ENCODE measurements around the gene SND1. TPM values are rescaled to one million over a fixed set of nuclear protein-coding genes. Genes with fewer than 3 reads are reported as not detected.

The SND1 gene
- total and polyA plus RNA-seq, 7 donors: 29.2 to 72.8 (median 48.2) TPM

- WGBS, 3 donors: 81 to 86% (median 83%) methylated on average over 3 of the region's 3 CpGs
- no peak for TF ChIP-seq CTCF (IDR thresholded peaks at IDR 0.05)
- Histone ChIP-seq H3K4me3 (no peak overlapping the region), H3K4me1 (no peaks in the 10 kb centered on the region), H3K9me3 (no peaks in the 10 kb centered on the region), H3K36me3 (ENCODE audit: insufficient read depth in 1 of 2, low read depth in 1 of 2) (peaks cover 10 to 52% of the 10 kb centered on the region in 2 donors), H3K27me3 (ENCODE audit: insufficient read depth in 3 of 3, low read length in 2 of 3) (no peaks in the 10 kb centered on the region), H3K27ac (no peak overlapping the region)
- DNase-seq (no peak), ATAC-seq (no peak)
- intact Hi-C loops (cut with DNase I): no loop called here
Measured at GRCh38 chr7:127690806-127691205, 38.8 kb downstream of the SND1 start.

DNA sequence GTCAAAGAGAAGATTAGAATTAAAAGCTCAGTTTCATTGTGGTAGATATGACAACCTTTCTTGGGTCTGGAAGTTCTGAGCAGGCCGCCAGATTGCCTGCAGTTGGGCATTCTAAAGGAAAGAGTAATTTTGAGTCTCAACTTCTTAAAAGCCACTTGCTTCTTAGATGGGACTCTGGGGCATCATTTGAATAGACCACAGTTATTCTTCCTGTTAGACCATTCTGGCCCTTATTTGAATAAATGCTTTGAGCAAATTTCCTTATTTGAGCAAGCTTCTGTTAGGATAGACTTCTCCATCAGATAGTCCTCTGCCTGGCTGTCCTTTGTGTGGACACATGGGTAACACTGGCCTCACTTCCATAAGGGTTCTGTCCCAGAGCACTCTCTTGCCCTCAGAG is 40.2 kb downstream of the SND1 start:
- Histone ChIP-seq H3K4me3 (no peak overlapping the region), H3K27me3 (ENCODE audit: insufficient read depth in 3 of 3, low read length in 2 of 3) (no peaks in the 10 kb centered on the region), H3K36me3 (ENCODE audit: insufficient read depth in 1 of 2, low read depth in 1 of 2) (peaks cover 10 to 53% of the 10 kb centered on the region in 2 donors), H3K9me3 (no peaks in the 10 kb centered on the region), H3K27ac (no peak overlapping the region), H3K4me1 (no peaks in the 10 kb centered on the region)
- intact Hi-C loops (cut with DNase I): no loop called here
- no peak for TF ChIP-seq CTCF (IDR thresholded peaks at IDR 0.05)
- DNase-seq (no peak), ATAC-seq (no peak)
- 96 to 100% (median 100%) methylated on average over 1 of the region's 1 CpG for WGBS, 3 donors

DNA sequence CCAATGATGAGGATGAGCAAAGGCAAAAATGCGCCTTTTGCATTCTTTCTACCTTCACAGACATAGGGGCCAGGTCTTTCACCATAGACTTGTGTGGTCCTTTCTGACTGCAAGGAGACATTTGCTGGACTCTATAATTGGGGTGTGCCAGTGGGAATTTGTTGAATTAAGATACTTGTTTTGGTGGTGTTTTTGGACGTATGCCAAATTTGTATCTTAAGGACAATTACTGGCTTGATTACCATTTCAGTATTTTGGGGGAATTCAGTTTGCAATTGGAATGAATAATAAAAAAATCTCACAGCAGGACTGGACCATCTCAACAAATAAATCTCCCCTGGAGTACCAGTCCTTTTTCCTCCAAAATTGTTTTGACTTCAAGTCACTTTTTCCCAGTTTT is 47.9 kb downstream of the SND1 start:
- 78 to 89% (median 80%) methylated on average over 2 of the region's 2 CpGs for WGBS, 3 donors
- TF ChIP-seq CTCF (IDR thresholded peaks at IDR 0.05): no peak
- H3K9me3 ChIP-seq: no peaks in the 10 kb centered on the region
- no peaks in the 10 kb centered on the region for H3K27me3 ChIP-seq (ENCODE audit: insufficient read depth in 3 of 3, low read length in 2 of 3)
- ATAC-seq (no peak), DNase-seq (no peak)
- no peak overlapping the region for H3K27ac ChIP-seq
- intact Hi-C loops (cut with DNase I): no loop called here
- no peaks in the 10 kb centered on the region for H3K4me1 ChIP-seq
- peaks cover 16 to 88% of the 10 kb centered on the region in 2 donors for H3K36me3 ChIP-seq (ENCODE audit: insufficient read depth in 1 of 2, low read depth in 1 of 2)
- H3K4me3 ChIP-seq: no peak overlapping the region

- no peak overlapping the region for H3K4me3 ChIP-seq
- WGBS, 3 donors: 93 to 95% (median 95%) methylated on average over 6 of the region's 6 CpGs
- ATAC-seq (no peak), DNase-seq (no peak)
- TF ChIP-seq CTCF (IDR thresholded peaks at IDR 0.05): no peak
- intact Hi-C loops (cut with DNase I): no loop called here
- H3K9me3 ChIP-seq: no peaks in the 10 kb centered on the region
- peaks cover 18 to 85% of the 10 kb centered on the region in 2 donors for H3K36me3 ChIP-seq (ENCODE audit: insufficient read depth in 1 of 2, low read depth in 1 of 2)
- H3K27me3 ChIP-seq (ENCODE audit: insufficient read depth in 3 of 3, low read length in 2 of 3): no peaks in the 10 kb centered on the region
- no peaks in the 10 kb centered on the region for H3K4me1 ChIP-seq
- no peak overlapping the region for H3K27ac ChIP-seq
Measured at GRCh38 chr7:127702052-127702652, 50.2 kb downstream of the SND1 start.

- Histone ChIP-seq H3K9me3 (no peaks in the 10 kb centered on the region), H3K27ac (no peak overlapping the region), H3K4me3 (no peak overlapping the region), H3K36me3 (ENCODE audit: insufficient read depth in 1 of 2, low read depth in 1 of 2) (peaks cover 18 to 85% of the 10 kb centered on the region in 2 donors), H3K4me1 (no peaks in the 10 kb centered on the region), H3K27me3 (ENCODE audit: insufficient read depth in 3 of 3, low read length in 2 of 3) (no peaks in the 10 kb centered on the region)
- no peak for ATAC-seq
- WGBS, 3 donors: 73 to 84% (median 84%) methylated on average over 7 of the region's 7 CpGs
- TF ChIP-seq CTCF (IDR thresholded peaks at IDR 0.05): no peak
- intact Hi-C loops (cut with DNase I): no loop called here
- no peak for DNase-seq
Measured at GRCh38 chr7:127702938-127703337, 50.9 kb downstream of the SND1 start.
